HepG2 (cell line): ENCODE results near the gene B3GALT5. TPM values are rescaled to one million over a fixed set of nuclear protein-coding genes. Genes with fewer than 3 reads are reported as not detected.

Experiments
- ATAC-seq: fragments of 200-7000 bp; cut with Tn5 transposase; 3 replicates; pipeline ENCODE4 v1.9.1; 2020; ENCODE audit warnings: mild to moderate bottlenecking, moderate library complexity
- BruUV-seq: library from RNA; stranded (reverse); fragments of 400-500 nt; replicated peaks from 2 replicates; lab custom pipeline; 2021; lab: Mats Ljungman, UMichigan
- CTCF ChIA-PET: fragments of 300-600 bp; formaldehyde crosslinking; extraction: SDS; loops from one replicate; lab custom pipeline; 2021; ENCODE audit warnings: low total read pairs, inconsistent platforms, low intra/inter-chr PET ratio; lab: Yijun Ruan, JAX
- POLR2A ChIA-PET: fragments of 350-600 bp; sonication (Branson Sonifier 250); formaldehyde crosslinking; loops from one replicate; lab custom pipeline; 2020; ENCODE audit warnings: antibody characterized with exemption, inconsistent platforms; lab: Yijun Ruan, JAX
- DNase-seq: peaks from one replicate; pipeline ENCODE4 v3.0.0-alpha.2; 2015; ENCODE audit warnings: low spot score
- FAIRE-seq: peaks from 3 replicates; lab custom pipeline; 2011; peaks lifted over from hg19 to GRCh38; lab: Jason Lieb, UNC
- H2AFZ ChIP-seq: one replicate; pipeline ENCODE4 v1.6.1; 2011; ENCODE audit warnings: low read length, inconsistent platforms
- H3K27ac ChIP-seq: fragments of 300-600 bp; 3 replicates; pipeline ENCODE4 v1.8.0; 2011; ENCODE audit warnings: mixed run types, mild to moderate bottlenecking, mixed read lengths, low read length, inconsistent platforms; ENCODE audit not compliant: insufficient read depth; ENCODE audit errors: extremely low read length
- H3K27me3 ChIP-seq, 2 experiments: fragments of 200-600 bp in 1 of 2; 2 replicates in 1 of 2; 3 replicates in 1 of 2; pipeline versions ENCODE4 v1.6.0 to v1.8.0; 2011; ENCODE audit warnings: low read length in 2 of 2, mild to moderate bottlenecking in 2 of 2, moderate library complexity in 2 of 2, inconsistent platforms in 1 of 2; ENCODE audit not compliant: insufficient read depth in 2 of 2, control insufficient read depth in 1 of 2
- H3K36me3 ChIP-seq, 2 experiments: fragments of 200-600 bp in 1 of 2; replicated peaks in 1 of 2; 2 replicates in 1 of 2; 3 replicates in 1 of 2; pipeline versions ENCODE4 v1.5.1 to v1.8.0; 2011; ENCODE audit warnings: low read length in 2 of 2, inconsistent platforms in 1 of 2; ENCODE audit not compliant: insufficient read depth in 2 of 2, control insufficient read depth in 1 of 2
- H3K4me1 ChIP-seq: 2 replicates; pipeline ENCODE4 v1.5.1; 2012; ENCODE audit warnings: low read length, inconsistent platforms; ENCODE audit not compliant: insufficient read depth
- H3K4me2 ChIP-seq: 2 replicates; pipeline ENCODE4 v1.6.0; 2011; ENCODE audit warnings: low read depth, low read length, inconsistent platforms
- H3K4me3 ChIP-seq, 3 experiments: fragments of 200-600 bp in 1 of 3; sonication (generic), shearing (Covaris generic) in 1 of 3; replicated peaks in 1 of 3; 2 replicates each; pipeline ENCODE4 v1.5.1; 2011 to 2016; ENCODE audit warnings: low read length in 3 of 3, inconsistent platforms in 2 of 3, low read depth in 2 of 3, mild to moderate bottlenecking in 2 of 3, control low read depth in 1 of 3, mixed read lengths in 1 of 3; ENCODE audit not compliant: insufficient read depth in 1 of 3
- H3K79me2 ChIP-seq: one replicate; pipeline ENCODE4 v1.6.1; 2011; ENCODE audit warnings: low read length, inconsistent platforms; ENCODE audit not compliant: insufficient read depth
- H3K9ac ChIP-seq: 2 replicates; pipeline ENCODE4 v1.6.0; 2011; ENCODE audit warnings: mild to moderate bottlenecking, low read depth, low read length, inconsistent platforms; ENCODE audit not compliant: insufficient read depth
- H3K9me3 ChIP-seq: 2 replicates; pipeline ENCODE4 v1.5.1; 2012; ENCODE audit warnings: mild to moderate bottlenecking, low read length
- H4K20me1 ChIP-seq: 2 replicates; pipeline ENCODE4 v1.6.0; 2011; ENCODE audit warnings: inconsistent platforms, mild to moderate bottlenecking, low read length, moderate library complexity; ENCODE audit not compliant: insufficient read depth
- ARID2 ChIP-seq: sonication (generic); formaldehyde crosslinking; IDR thresholded peaks from 2 replicates; pipeline ENCODE4 v1.8.1; 2022; ENCODE audit warnings: mild to moderate bottlenecking, missing genetic modification reagents, borderline replicate concordance
- ATF1 ChIP-seq: IDR thresholded peaks from 2 replicates; pipeline ENCODE4 v1.6.1; 2016; ENCODE audit warnings: mild to moderate bottlenecking, control low read depth
- MAFK ChIP-seq, 2 experiments: IDR thresholded peaks in 1 of 2; conservative IDR thresholded peaks in 1 of 2; 2 replicates each; pipeline ENCODE4 v1.6.1; 2011; ENCODE audit warnings: improper control_type of control experiment in 2 of 2, low read length in 2 of 2
- SMARCE1 ChIP-seq: fragments of 450-650 bp; IDR thresholded peaks from 2 replicates; pipeline ENCODE4 v1.6.1; 2017; ENCODE audit warnings: borderline replicate concordance
- ZIK1 ChIP-seq: sonication (generic); formaldehyde crosslinking; IDR thresholded peaks from 2 replicates; pipeline ENCODE4 v1.5.0; 2020; ENCODE audit warnings: mild to moderate bottlenecking, low read depth, missing genetic modification reagents, borderline replicate concordance
- ZNF879 ChIP-seq: sonication (generic); formaldehyde crosslinking; IDR thresholded peaks from 2 replicates; pipeline ENCODE4 v1.8.1; 2023; ENCODE audit warnings: missing genetic modification reagents
- WGBS: methylation state at CpG from one replicate; pipeline ENCODE4 v1.1.6; 2017; ENCODE audit warnings: low lambda C conversion rate; 5-methylcytosine and 5-hydroxymethylcytosine counted together
- in situ Hi-C: cut with HindIII; loops from 2 replicates; pipeline ENCODE4 v1.10.0; 2017; ENCODE audit warnings: low pct_unique_long_range_greater_than_20kb; ENCODE audit not compliant: extremely low pct_ligation_motif_present
- intact Hi-C: fragments of 100-400 bp; cut with micrococcal nuclease; formaldehyde crosslinking; loops from one replicate; pipeline ENCODE4 v1.10.0; 2022; ENCODE audit not compliant: unreplicated experiment
- polyA plus RNA-seq, 8 experiments: library from polyadenylated mRNA; depleted of rRNA in 3 of 8; stranded (reverse) in 7 of 8; unstranded in 1 of 8; fragments of >200 nt; fragmentation: Illumina TruSeq in 4 of 8; extraction: Trizol in 4 of 8; gene quantifications; 2 replicates each; pipeline versions ENCODE4 v1.2.1 to v1.2.3, GENCODE V29; 2011 to 2016; ENCODE audit warnings: low read depth in 4 of 8, missing spikeins in 1 of 8, mixed read lengths in 1 of 8; ENCODE audit not compliant: insufficient read depth in 1 of 8
- total RNA-seq, 5 experiments: library from RNA; depleted of rRNA; stranded (reverse); fragments of >200 nt; fragmentation: Illumina TruSeq; extraction: Trizol; gene quantifications; 2 replicates each; pipeline ENCODE4 v1.2.3, GENCODE V29; 2016; ENCODE audit warnings: low read depth in 1 of 5
- TF ChIP-seq, protein P1 (sequence below): IDR thresholded peaks from 2 replicates; pipeline ENCODE4 v1.6.1; 2016; ENCODE audit warnings: low read depth
- TF ChIP-seq, protein P2 (sequence below): sonication (generic); formaldehyde crosslinking; IDR thresholded peaks from 2 replicates; pipeline ENCODE4 v1.4.0; 2020; ENCODE audit warnings: mild to moderate bottlenecking, missing genetic modification reagents
- TF ChIP-seq, protein P3 (sequence below): sonication (generic); formaldehyde crosslinking; conservative IDR thresholded peaks from 2 replicates; pipeline ENCODE4 v1.4.0; 2020; ENCODE audit warnings: missing genetic modification reagents

The B3GALT5 gene
- total and polyA plus RNA-seq, 2 of the 13 experiments (the other 11 are each of a cell fraction or from before 2014, with no cell fraction given) = 0.02 to 0.03 TPM

DNA sequence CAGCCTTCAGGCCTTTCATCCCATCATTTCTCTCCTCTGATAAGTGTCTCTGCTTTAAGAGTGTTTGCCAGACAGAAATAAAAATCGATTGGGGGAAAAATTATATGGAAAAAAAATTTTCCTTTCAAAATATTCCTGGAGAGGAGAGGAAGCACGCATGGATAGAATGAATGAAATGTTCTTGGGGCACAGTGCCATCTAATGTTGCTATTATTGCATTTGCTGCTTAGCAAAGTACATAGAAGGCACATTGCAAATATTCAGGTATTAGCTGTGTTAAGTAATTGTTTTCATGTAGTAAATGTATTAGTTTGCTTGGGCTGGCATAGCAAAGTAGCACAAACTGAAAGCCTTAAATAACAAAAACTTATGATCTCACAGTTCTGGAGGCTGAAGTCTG, 18.1 kb downstream of the B3GALT5 start:
- no peak for FAIRE-seq
- no peak for ATAC-seq
- intact Hi-C loops (no loop called here), in situ Hi-C loops (no loop called here)
- Histone ChIP-seq H3K4me2 (no peak overlapping the region), H3K4me1 (no peaks in the 10 kb centered on the region), H3K9me3 (no peaks in the 10 kb centered on the region), H3K9ac (no peak overlapping the region), H3K36me3 (no peaks in the 10 kb centered on the region), H2AFZ (no peak overlapping the region), H3K79me2 (no peaks in the 10 kb centered on the region), H3K27ac (no peak overlapping the region), H4K20me1 (no peaks in the 10 kb centered on the region), H3K27me3 (peaks cover 0 to 3% of the 10 kb centered on the region in 2 experiments; a peak in 1 of 5 replicates), H3K4me3 (no peak overlapping the region)
- no peak for DNase-seq
- ChIA-PET CTCF (no interaction called here), POLR2A (no interaction called here)
- 3% methylated on average over 2 of the region's 2 CpGs for WGBS
- BruUV-seq = no TSS peak
- TF ChIP-seq SMARCE1 (no peak), MAFK (conservative IDR thresholded peaks at IDR 0.05 in 1 of 2, IDR thresholded peaks at IDR 0.05 in 1 of 2; ENCODE audit: low read length in 2 of 2) (no peak), ARID2 (no peak), ATF1 (CRISPR knock-in tag) (no peak), ZNF879 (CRISPR knock-in tag) (no peak), ZIK1 (CRISPR knock-in tag) (no peak)
- TF ChIP-seq, protein P1, sequence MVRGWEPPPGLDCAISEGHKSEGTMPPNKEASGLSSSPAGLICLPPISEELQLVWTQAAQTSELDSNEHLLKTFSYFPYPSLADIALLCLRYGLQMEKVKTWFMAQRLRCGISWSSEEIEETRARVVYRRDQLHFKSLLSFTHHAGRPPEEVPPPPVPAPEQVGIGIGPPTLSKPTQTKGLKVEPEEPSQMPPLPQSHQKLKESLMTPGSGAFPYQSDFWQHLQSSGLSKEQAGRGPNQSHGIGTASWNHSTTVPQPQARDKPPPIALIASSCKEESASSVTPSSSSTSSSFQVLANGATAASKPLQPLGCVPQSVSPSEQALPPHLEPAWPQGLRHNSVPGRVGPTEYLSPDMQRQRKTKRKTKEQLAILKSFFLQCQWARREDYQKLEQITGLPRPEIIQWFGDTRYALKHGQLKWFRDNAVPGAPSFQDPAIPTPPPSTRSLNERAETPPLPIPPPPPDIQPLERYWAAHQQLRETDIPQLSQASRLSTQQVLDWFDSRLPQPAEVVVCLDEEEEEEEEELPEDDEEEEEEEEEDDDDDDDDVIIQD = no peak
- TF ChIP-seq, protein P2, sequence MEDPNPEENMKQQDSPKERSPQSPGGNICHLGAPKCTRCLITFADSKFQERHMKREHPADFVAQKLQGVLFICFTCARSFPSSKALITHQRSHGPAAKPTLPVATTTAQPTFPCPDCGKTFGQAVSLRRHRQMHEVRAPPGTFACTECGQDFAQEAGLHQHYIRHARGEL (CRISPR knock-in tag) = no peak
- TF ChIP-seq, protein P3, sequence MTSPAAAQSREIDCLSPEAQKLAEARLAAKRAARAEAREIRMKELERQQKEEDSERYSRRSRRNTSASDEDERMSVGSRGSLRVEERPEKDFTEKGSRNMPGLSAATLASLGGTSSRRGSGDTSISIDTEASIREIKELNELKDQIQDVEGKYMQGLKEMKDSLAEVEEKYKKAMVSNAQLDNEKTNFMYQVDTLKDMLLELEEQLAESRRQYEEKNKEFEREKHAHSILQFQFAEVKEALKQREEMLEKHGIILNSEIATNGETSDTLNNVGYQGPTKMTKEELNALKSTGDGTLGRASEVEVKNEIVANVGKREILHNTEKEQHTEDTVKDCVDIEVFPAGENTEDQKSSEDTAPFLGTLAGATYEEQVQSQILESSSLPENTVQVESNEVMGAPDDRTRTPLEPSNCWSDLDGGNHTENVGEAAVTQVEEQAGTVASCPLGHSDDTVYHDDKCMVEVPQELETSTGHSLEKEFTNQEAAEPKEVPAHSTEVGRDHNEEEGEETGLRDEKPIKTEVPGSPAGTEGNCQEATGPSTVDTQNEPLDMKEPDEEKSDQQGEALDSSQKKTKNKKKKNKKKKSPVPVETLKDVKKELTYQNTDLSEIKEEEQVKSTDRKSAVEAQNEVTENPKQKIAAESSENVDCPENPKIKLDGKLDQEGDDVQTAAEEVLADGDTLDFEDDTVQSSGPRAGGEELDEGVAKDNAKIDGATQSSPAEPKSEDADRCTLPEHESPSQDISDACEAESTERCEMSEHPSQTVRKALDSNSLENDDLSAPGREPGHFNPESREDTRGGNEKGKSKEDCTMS (CRISPR knock-in tag) = no peak
